ENCODE measurements around the gene AMN.

AMN gene

GRCh38 chr14:102913341-102914211 lies 8.9 kb upstream of the AMN start:
- Histone ChIP-seq H3K9me3 (ENCODE audit: control extremely low read depth in 1 of 5, control insufficient read depth in 4 of 5, insufficient read depth in 2 of 5, low read depth in 1 of 5, low read length in 4 of 5) (no peaks in the 10 kb centered on the region), H3K36me3 (ENCODE audit: control insufficient read depth in 4 of 4, insufficient read depth in 4 of 4, low read length in 3 of 4) (peaks cover 0 to 4% (median 0%) of the 10 kb centered on the region in 4 experiments), H3K4me3 (ENCODE audit: control insufficient read depth in 1 of 7, extremely low read depth in 1 of 7, insufficient read depth in 4 of 7, low read depth in 2 of 7, low read length in 6 of 7) (no peak overlapping the region), H3K4me1 (ENCODE audit: control extremely low read depth in 1 of 4, control insufficient read depth in 4 of 4, insufficient read depth in 4 of 4, low read length in 3 of 4) (peaks cover 0 to 11% (median 2%) of the 10 kb centered on the region in 4 experiments), H3K27ac (ENCODE audit: insufficient read depth in 1 of 2, low read depth in 1 of 2, low read length in 2 of 2, poor library complexity in 1 of 2, severe bottlenecking in 2 of 2) (no peak overlapping the region), H3K27me3 (replicated peaks in 2 of 5; ENCODE audit: control insufficient read depth in 4 of 5, insufficient read depth in 5 of 5, low read length in 4 of 5) (no peaks in the 10 kb centered on the region)
- ChIA-PET CTCF (interaction anchor here (1.0 to 1.4 kb wide), 3 partner anchors 11 to 220 kb away, joined by 3 to 4 read pairs (median 4); no protein-coding TSS in a partner anchor), POLR2A (no interaction called here)
- WGBS (ENCODE audit: insufficient coverage) = 97% methylated on average over 21 of the region's 28 CpGs
- DNase-seq = no peak

- H3K9me3 ChIP-seq (ENCODE audit: control extremely low read depth in 1 of 5, control insufficient read depth in 4 of 5, insufficient read depth in 2 of 5, low read depth in 1 of 5, low read length in 4 of 5) = no peaks in the 10 kb centered on the region
- CTCF ChIA-PET = interaction anchor here (0.9 to 1.6 kb wide), 4 partner anchors 21 to 220 kb away, joined by 3 to 5 read pairs (median 4); no protein-coding TSS in a partner anchor
- POLR2A ChIA-PET = no interaction called here
- H3K27ac ChIP-seq (ENCODE audit: insufficient read depth in 1 of 2, low read depth in 1 of 2, low read length in 2 of 2, poor library complexity in 1 of 2, severe bottlenecking in 2 of 2) = no peak overlapping the region
- 95% methylated on average over 25 of the region's 26 CpGs for WGBS (ENCODE audit: insufficient coverage)
- H3K27me3 ChIP-seq (replicated peaks in 2 of 5; ENCODE audit: control insufficient read depth in 4 of 5, insufficient read depth in 5 of 5, low read length in 4 of 5) = no peaks in the 10 kb centered on the region
- DNase-seq = no peak
- peaks cover 0 to 4% (median 0%) of the 10 kb centered on the region in 4 experiments for H3K36me3 ChIP-seq (ENCODE audit: control insufficient read depth in 4 of 4, insufficient read depth in 4 of 4, low read length in 3 of 4)
- H3K4me1 ChIP-seq (ENCODE audit: control extremely low read depth in 1 of 4, control insufficient read depth in 4 of 4, insufficient read depth in 4 of 4, low read length in 3 of 4) = peaks cover 0 to 11% (median 2%) of the 10 kb centered on the region in 4 experiments
- H3K4me3 ChIP-seq (ENCODE audit: control insufficient read depth in 1 of 7, extremely low read depth in 1 of 7, insufficient read depth in 4 of 7, low read depth in 2 of 7, low read length in 6 of 7) = no peak overlapping the region
Observed at GRCh38 chr14:102914474-102915291, 7.8 kb upstream of the AMN start.

- POLR2A ChIA-PET = interaction anchor here (0.6 kb wide), 1 partner anchor 41 kb away, joined by 4 read pairs; no protein-coding TSS in a partner anchor
- CTCF ChIA-PET = interaction anchor here (0.9 to 1.6 kb wide), 4 partner anchors 22 to 221 kb away, joined by 3 to 5 read pairs (median 4); no protein-coding TSS in a partner anchor
- DNase-seq = no peak
- 92% methylated on average over 13 of the region's 19 CpGs for WGBS (ENCODE audit: insufficient coverage)
- H3K9me3 ChIP-seq (ENCODE audit: control extremely low read depth in 1 of 5, control insufficient read depth in 4 of 5, insufficient read depth in 2 of 5, low read depth in 1 of 5, low read length in 4 of 5) = peaks cover 0 to 3% (median 0%) of the 10 kb centered on the region in 5 experiments
- peaks cover 0 to 7% (median 0%) of the 10 kb centered on the region in 5 experiments for H3K27me3 ChIP-seq (replicated peaks in 2 of 5; ENCODE audit: control insufficient read depth in 4 of 5, insufficient read depth in 5 of 5, low read length in 4 of 5)
- H3K27ac ChIP-seq (ENCODE audit: insufficient read depth in 1 of 2, low read depth in 1 of 2, low read length in 2 of 2, poor library complexity in 1 of 2, severe bottlenecking in 2 of 2) = no peak overlapping the region
- peaks cover 0 to 4% (median 0%) of the 10 kb centered on the region in 4 experiments for H3K36me3 ChIP-seq (ENCODE audit: control insufficient read depth in 4 of 4, insufficient read depth in 4 of 4, low read length in 3 of 4)
- no peak overlapping the region for H3K4me3 ChIP-seq (ENCODE audit: control insufficient read depth in 1 of 7, extremely low read depth in 1 of 7, insufficient read depth in 4 of 7, low read depth in 2 of 7, low read length in 6 of 7)
- H3K4me1 ChIP-seq (ENCODE audit: control extremely low read depth in 1 of 4, control insufficient read depth in 4 of 4, insufficient read depth in 4 of 4, low read length in 3 of 4) = peaks cover 0 to 11% (median 2%) of the 10 kb centered on the region in 4 experiments
Observed at GRCh38 chr14:102915292-102916110, 7.0 kb upstream of the AMN start.

- H3K36me3 ChIP-seq (ENCODE audit: control insufficient read depth in 4 of 4, insufficient read depth in 4 of 4, low read length in 3 of 4) = peaks cover 0 to 4% (median 0%) of the 10 kb centered on the region in 4 experiments
- DNase-seq = no peak
- WGBS (ENCODE audit: insufficient coverage) = 97% methylated on average over 18 of the region's 18 CpGs
- CTCF ChIA-PET = interaction anchor here (1.2 to 2.8 kb wide), 5 partner anchors 11 to 222 kb away, joined by 3 to 23 read pairs (median 5); no protein-coding TSS in a partner anchor
- no peak overlapping the region for H3K27ac ChIP-seq (ENCODE audit: insufficient read depth in 1 of 2, low read depth in 1 of 2, low read length in 2 of 2, poor library complexity in 1 of 2, severe bottlenecking in 2 of 2)
- no peak overlapping the region for H3K4me3 ChIP-seq (ENCODE audit: control insufficient read depth in 1 of 7, extremely low read depth in 1 of 7, insufficient read depth in 4 of 7, low read depth in 2 of 7, low read length in 6 of 7)
- POLR2A ChIA-PET = interaction anchor here (0.5 to 0.6 kb wide), 2 partner anchors 42 to 71 kb away, joined by 3 to 4 read pairs; no protein-coding TSS in a partner anchor
- H3K4me1 ChIP-seq (ENCODE audit: control extremely low read depth in 1 of 4, control insufficient read depth in 4 of 4, insufficient read depth in 4 of 4, low read length in 3 of 4) = peaks cover 0 to 11% (median 2%) of the 10 kb centered on the region in 4 experiments
- H3K27me3 ChIP-seq (replicated peaks in 2 of 5; ENCODE audit: control insufficient read depth in 4 of 5, insufficient read depth in 5 of 5, low read length in 4 of 5) = peaks cover 0 to 16% (median 2%) of the 10 kb centered on the region in 5 experiments
- H3K9me3 ChIP-seq (ENCODE audit: control extremely low read depth in 1 of 5, control insufficient read depth in 4 of 5, insufficient read depth in 2 of 5, low read depth in 1 of 5, low read length in 4 of 5) = peaks cover 0 to 9% (median 4%) of the 10 kb centered on the region in 5 experiments
Observed at GRCh38 chr14:102916347-102917055, 6.0 kb upstream of the AMN start.

- peak in 1 of 3 donors; percentile 9 for DNase-seq
- Histone ChIP-seq H3K9me3 (ENCODE audit: control extremely low read depth in 1 of 5, control insufficient read depth in 4 of 5, insufficient read depth in 2 of 5, low read depth in 1 of 5, low read length in 4 of 5) (peaks cover 0 to 9% (median 4%) of the 10 kb centered on the region in 5 experiments), H3K27ac (ENCODE audit: insufficient read depth in 1 of 2, low read depth in 1 of 2, low read length in 2 of 2, poor library complexity in 1 of 2, severe bottlenecking in 2 of 2) (no peak overlapping the region), H3K27me3 (replicated peaks in 2 of 5; ENCODE audit: control insufficient read depth in 4 of 5, insufficient read depth in 5 of 5, low read length in 4 of 5) (peaks cover under 1 to 20% (median 3%) of the 10 kb centered on the region in 5 experiments), H3K4me1 (ENCODE audit: control extremely low read depth in 1 of 4, control insufficient read depth in 4 of 4, insufficient read depth in 4 of 4, low read length in 3 of 4) (peaks cover 0 to 11% (median 2%) of the 10 kb centered on the region in 4 experiments), H3K36me3 (ENCODE audit: control insufficient read depth in 4 of 4, insufficient read depth in 4 of 4, low read length in 3 of 4) (peaks cover 0 to 2% (median 0%) of the 10 kb centered on the region in 4 experiments), H3K4me3 (ENCODE audit: control insufficient read depth in 1 of 7, extremely low read depth in 1 of 7, insufficient read depth in 4 of 7, low read depth in 2 of 7, low read length in 6 of 7) (no peak overlapping the region)
- POLR2A ChIA-PET = no interaction called here
- WGBS (ENCODE audit: insufficient coverage) = 92% methylated on average over 6 of the region's 6 CpGs
- CTCF ChIA-PET = interaction anchor here (1.2 to 2.8 kb wide), 4 partner anchors 12 to 223 kb away, joined by 3 to 23 read pairs (median 8); no protein-coding TSS in a partner anchor
Observed at GRCh38 chr14:102917056-102917385, 5.4 kb upstream of the AMN start.

Data from common myeloid progenitor, CD34-positive (primary cell).